ACC112 (cell line): Measurements from ENCODE around the gene MYO1C.
A peak's percentile ranks its signal among the peaks of the same experiment; 100 is the strongest.
"Not testable (repeated sequence)": the region's sequence is repeated elsewhere in the genome, so short reads cannot be mapped to it uniquely, and the experiment has no call there.

Experiments used
- H2AFZ ChIP-seq: fragments of 200-600 bp; sonication (generic); one replicate; pipeline ENCODE4 v1.6.0; 2017; ENCODE audit warnings: antibody characterized with exemption, low read length; ENCODE audit not compliant: unreplicated experiment
- H3K27ac ChIP-seq: fragments of 200-600 bp; sonication (generic); 2 replicates; pipeline ENCODE4 v1.5.1; 2014; ENCODE audit warnings: low read depth, mild to moderate bottlenecking, antibody characterized with exemption, low read length, moderate library complexity
- H3K27me3 ChIP-seq: fragments of 200-600 bp; sonication (generic); 2 replicates; pipeline ENCODE4 v1.6.1; 2014; ENCODE audit warnings: mild to moderate bottlenecking, antibody characterized with exemption, low read length, moderate library complexity, mixed read lengths; ENCODE audit not compliant: insufficient read depth
- H3K36me3 ChIP-seq: fragments of 200-600 bp; sonication (generic); 2 replicates; pipeline ENCODE4 v1.6.1; 2016; ENCODE audit warnings: mild to moderate bottlenecking, antibody characterized with exemption, low read length, moderate library complexity, mixed read lengths; ENCODE audit not compliant: insufficient read depth
- H3K4me1 ChIP-seq: fragments of 200-600 bp; sonication (generic); one replicate; pipeline ENCODE4 v1.6.1; 2016; ENCODE audit warnings: low read length, mixed read lengths; ENCODE audit not compliant: insufficient read depth, unreplicated experiment, control insufficient read depth
- H3K4me3 ChIP-seq: fragments of 200-600 bp; sonication (generic); 2 replicates; pipeline ENCODE4 v1.5.1; 2014; ENCODE audit warnings: mild to moderate bottlenecking, low read depth, low read length
- H3K79me2 ChIP-seq: fragments of 200-600 bp; sonication (generic); one replicate; pipeline ENCODE4 v1.6.0; 2016; ENCODE audit warnings: low read length; ENCODE audit not compliant: control insufficient read depth, unreplicated experiment, insufficient read depth

The MYO1C gene

DNA sequence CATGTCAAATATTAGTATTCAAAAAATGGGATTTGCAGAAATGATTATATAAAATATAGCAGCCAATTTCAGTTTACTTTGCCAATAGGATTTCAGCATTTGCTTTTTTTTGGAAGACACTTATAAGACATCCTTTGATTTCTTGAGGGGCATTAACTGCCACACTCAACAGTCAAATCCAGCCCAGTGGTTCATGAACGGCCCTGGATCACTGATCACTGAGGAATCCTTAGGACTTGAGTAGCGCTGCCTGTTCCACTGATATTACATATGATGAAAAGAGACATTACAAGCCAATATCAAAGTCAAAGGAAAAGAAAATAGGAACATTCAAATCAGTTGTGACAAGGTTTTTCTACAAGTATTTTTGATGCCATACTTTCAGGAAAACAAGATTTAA lies 71.5 kb downstream of the MYO1C start:
- Histone ChIP-seq H3K27me3 (no peaks in the 10 kb centered on the region), H2AFZ (no peak overlapping the region), H3K4me1 (peaks cover 23% of the 10 kb centered on the region), H3K79me2 (peaks cover 32% of the 10 kb centered on the region), H3K27ac (peak overlapping the region; percentile 88), H3K36me3 (peaks cover 18% of the 10 kb centered on the region), H3K4me3 (no peak overlapping the region)

DNA sequence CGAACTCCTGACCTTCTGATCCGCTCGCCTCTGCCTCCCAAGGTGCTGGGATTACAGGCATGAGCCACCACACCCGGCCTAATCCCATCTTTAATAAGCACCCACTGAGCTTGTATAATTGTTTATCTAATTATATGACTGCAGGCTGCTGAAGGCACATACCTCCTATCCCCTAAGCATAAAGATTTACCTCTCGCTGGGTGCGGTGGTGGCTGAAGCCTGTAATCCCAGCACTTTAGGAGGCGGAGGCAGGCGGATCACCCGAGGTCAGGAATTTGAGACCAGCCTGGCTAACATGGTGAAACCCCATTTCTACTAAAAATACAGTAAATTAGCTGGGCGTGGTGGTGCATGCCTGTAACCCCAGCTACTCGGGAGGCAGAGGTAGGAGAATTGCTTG lies 72.3 kb downstream of the MYO1C start:
- H3K4me3 ChIP-seq: no peak overlapping the region
- H3K36me3 ChIP-seq: peaks cover 18% of the 10 kb centered on the region
- H3K4me1 ChIP-seq: peaks cover 23% of the 10 kb centered on the region
- peaks cover 24% of the 10 kb centered on the region for H3K79me2 ChIP-seq
- H2AFZ ChIP-seq: no peak overlapping the region
- no peak overlapping the region for H3K27ac ChIP-seq
- H3K27me3 ChIP-seq: no peaks in the 10 kb centered on the region

DNA sequence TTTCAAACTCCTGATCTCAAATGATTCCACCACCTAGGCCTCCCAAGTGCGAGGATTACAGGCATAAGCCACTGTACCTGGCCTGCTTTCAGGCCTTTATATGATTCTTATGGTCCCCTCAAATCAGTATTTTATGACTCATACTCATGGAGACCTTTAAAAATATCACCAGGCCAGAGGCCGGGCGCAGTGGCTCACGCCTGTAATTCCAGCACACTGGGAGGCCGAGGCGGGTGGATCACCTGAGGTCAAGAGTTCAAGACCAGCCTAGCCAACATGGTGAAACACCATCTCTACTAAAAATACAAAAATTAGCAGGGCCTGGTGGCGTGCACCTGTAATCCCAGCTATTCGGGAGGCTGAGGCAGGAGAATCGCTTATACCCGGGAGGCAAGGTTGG lies 74.0 kb downstream of the MYO1C start:
- Histone ChIP-seq H3K36me3 (peaks cover 18% of the 10 kb centered on the region), H3K4me1 (peaks cover 21% of the 10 kb centered on the region), H3K79me2 (peaks cover 18% of the 10 kb centered on the region)
- H3K27ac ChIP-seq, H2AFZ ChIP-seq, H3K27me3 ChIP-seq, H3K4me3 ChIP-seq: not testable (repeated sequence)

DNA sequence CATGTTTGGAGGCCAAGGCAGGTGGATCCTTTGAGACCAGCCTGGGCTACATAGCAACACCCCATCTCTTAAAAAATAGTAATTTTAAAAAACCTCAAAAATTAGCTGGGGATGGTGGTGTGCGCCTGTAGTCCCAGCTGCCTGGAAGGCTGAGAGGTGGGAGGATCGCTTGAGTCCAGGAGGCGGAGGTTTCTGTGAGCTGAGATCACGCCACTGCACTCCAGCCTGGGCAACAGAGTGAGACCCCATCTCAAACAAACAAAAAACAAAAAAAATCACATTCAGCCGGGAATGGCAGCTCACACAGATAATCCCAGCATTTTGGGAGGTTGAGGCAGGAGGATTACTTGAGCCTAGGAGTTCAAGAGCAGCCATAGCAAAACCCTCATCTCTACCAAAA lies 76.1 kb downstream of the MYO1C start:
- Histone ChIP-seq H3K27me3 (no peaks in the 10 kb centered on the region), H3K79me2 (peaks cover 6% of the 10 kb centered on the region), H2AFZ (no peak overlapping the region), H3K27ac (no peak overlapping the region), H3K4me1 (peaks cover 13% of the 10 kb centered on the region), H3K4me3 (no peak overlapping the region), H3K36me3 (peaks cover 15% of the 10 kb centered on the region)

DNA sequence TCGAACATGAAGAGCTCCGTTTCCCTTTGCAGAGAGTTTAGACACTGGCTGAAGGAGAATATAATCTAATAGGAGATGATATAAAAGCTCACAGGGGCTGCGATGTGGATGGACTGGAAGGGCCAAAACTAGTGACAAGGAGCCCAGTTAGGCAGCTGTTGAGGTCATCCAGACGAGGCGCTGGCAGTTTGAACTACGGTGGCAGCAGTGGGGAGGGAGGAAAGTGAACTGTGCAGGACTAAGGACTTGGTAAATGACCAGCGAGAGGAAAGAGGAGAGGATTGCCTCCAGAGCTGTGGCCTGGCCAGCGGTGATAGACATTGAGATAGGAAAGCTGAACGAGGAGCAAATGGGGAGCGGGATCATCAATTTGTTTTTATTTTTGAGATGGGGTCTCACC lies 77.9 kb downstream of the MYO1C start:
- Histone ChIP-seq H3K36me3 (no peaks in the 10 kb centered on the region), H3K4me1 (peaks cover 13% of the 10 kb centered on the region), H3K27me3 (no peaks in the 10 kb centered on the region), H3K27ac (no peak overlapping the region), H3K79me2 (no peaks in the 10 kb centered on the region), H3K4me3 (no peak overlapping the region), H2AFZ (no peak overlapping the region)
